PC-9 (cell line): ENCODE results near the gene CACYBP. TPM values are rescaled to one million over a fixed set of nuclear protein-coding genes. Genes with fewer than 3 reads are reported as not detected.

Source experiments
- BruUV-seq: library from RNA; stranded (reverse); fragments of 400-500 nt; replicated peaks from 2 replicates; lab custom pipeline; 2021; lab: Mats Ljungman, UMichigan
- CTCF ChIA-PET: fragments of 300-600 bp; sonication (Branson Sonifier 250); formaldehyde crosslinking; loops from one replicate; lab custom pipeline; 2022; ENCODE audit warnings: antibody characterized with exemption; lab: Charles Lee
- POLR2A ChIA-PET: fragments of 300-600 bp; sonication (Branson Sonifier 250); formaldehyde crosslinking; loops from one replicate; lab custom pipeline; 2022; ENCODE audit warnings: antibody characterized with exemption; ENCODE audit not compliant: unreplicated experiment; lab: Charles Lee
- DNase-seq, 2 experiments: peaks; one replicate each; pipeline versions ENCODE4 v3.0.0 to v3.0.0-alpha.2; 2015 to 2022; ENCODE audit warnings: mixed read lengths in 1 of 2
- H2AFZ ChIP-seq: fragments of 200-600 bp; sonication (generic); 2 replicates; pipeline ENCODE4 v1.8.1; 2017; ENCODE audit warnings: antibody characterized with exemption
- H3F3A ChIP-seq: fragments of 200-600 bp; sonication (generic); 2 replicates; pipeline ENCODE4 v1.8.1; 2017; ENCODE audit warnings: antibody characterized with exemption, mild to moderate bottlenecking, low read depth; ENCODE audit not compliant: insufficient read depth
- H3K27ac ChIP-seq: fragments of 200-600 bp; sonication (generic); 2 replicates; pipeline ENCODE4 v1.6.1; 2016; ENCODE audit warnings: mixed run types
- H3K27me3 ChIP-seq: fragments of 200-600 bp; sonication (generic); 2 replicates; pipeline ENCODE4 v1.6.1; 2016; ENCODE audit warnings: low read depth, mixed run types; ENCODE audit not compliant: insufficient read depth
- H3K36me3 ChIP-seq: fragments of 200-600 bp; sonication (generic); 2 replicates; pipeline ENCODE4 v1.6.1; 2016; ENCODE audit warnings: low read depth, mixed run types
- H3K4me1 ChIP-seq: fragments of 200-600 bp; sonication (generic); replicated peaks from 2 replicates; pipeline ENCODE4 v1.6.1; 2016; ENCODE audit warnings: mixed run types; ENCODE audit not compliant: insufficient read depth
- H3K4me2 ChIP-seq: fragments of 200-600 bp; sonication (generic); 2 replicates; pipeline ENCODE4 v1.6.1; 2017; ENCODE audit warnings: mixed run types
- H3K4me3 ChIP-seq: fragments of 200-600 bp; sonication (generic); 2 replicates; pipeline ENCODE4 v1.6.1; 2016; ENCODE audit warnings: mixed run types
- H3K79me2 ChIP-seq: fragments of 200-600 bp; sonication (generic); 2 replicates; pipeline ENCODE4 v1.6.1; 2017; ENCODE audit warnings: low read depth, mixed run types
- H3K9me2 ChIP-seq: fragments of 200-600 bp; sonication (generic); 2 replicates; pipeline ENCODE4 v1.8.1; 2017; ENCODE audit warnings: mild to moderate bottlenecking; ENCODE audit not compliant: insufficient read depth
- H3K9me3 ChIP-seq: fragments of 200-600 bp; sonication (generic); 2 replicates; pipeline ENCODE4 v1.8.1; 2016; ENCODE audit warnings: low read depth; ENCODE audit not compliant: insufficient read depth
- H4K20me1 ChIP-seq: fragments of 200-600 bp; sonication (generic); 2 replicates; pipeline ENCODE4 v1.8.1; 2017; ENCODE audit not compliant: insufficient read depth
- CTCF ChIP-seq: fragments of 200-600 bp; sonication (generic); conservative IDR thresholded peaks from 2 replicates; pipeline ENCODE4 v1.6.1; 2017; ENCODE audit warnings: mixed run types, antibody characterized with exemption, mild to moderate bottlenecking, moderate library complexity
- EZH2 ChIP-seq: fragments of 200-600 bp; sonication (generic); IDR thresholded peaks from 2 replicates; pipeline ENCODE4 v1.8.0; 2017; ENCODE audit warnings: antibody characterized with exemption, low read depth
- intact Hi-C: fragments of 100-400 bp; cut with micrococcal nuclease; formaldehyde crosslinking; loops from one replicate; pipeline ENCODE4 v1.10.0; 2022; ENCODE audit not compliant: unreplicated experiment
- total RNA-seq: library from RNA; stranded (reverse); gene quantifications from 2 replicates; pipeline ENCODE4 v1.2.3, GENCODE V29; 2021

CACYBP gene
- total RNA-seq, 1 experiment from 2014 or later, result 156 TPM

- TF ChIP-seq EZH2, result no peak
- no peak for TF ChIP-seq CTCF
- H2AFZ ChIP-seq, result no peak overlapping the region
- H3K9me3 ChIP-seq, result no peaks in the 10 kb centered on the region
- DNase-seq, result no peak
- no TSS peak for BruUV-seq
- H3K36me3 ChIP-seq, result no peaks in the 10 kb centered on the region
- H3K9me2 ChIP-seq, result no peaks in the 10 kb centered on the region
- 0 out of 2 replicates have a peak overlapping the region, but pooled peaks have one; percentile 3 for H3K4me2 ChIP-seq
- peaks cover 17% of the 10 kb centered on the region for H3K79me2 ChIP-seq
- no peaks in the 10 kb centered on the region for H4K20me1 ChIP-seq
- POLR2A ChIA-PET, result no interaction called here
- no peak overlapping the region for H3K27ac ChIP-seq
- no peak overlapping the region for H3K4me3 ChIP-seq
- peaks cover 5% of the 10 kb centered on the region; the same call in 1 of the 2 replicates for H3F3A ChIP-seq
- peaks cover 22% of the 10 kb centered on the region for H3K4me1 ChIP-seq
- intact Hi-C loops, result loop anchor here (5.0 kb wide), 1 partner anchor 734 kb away; no protein-coding TSS in a partner anchor
- CTCF ChIA-PET, result no interaction called here
- H3K27me3 ChIP-seq, result no peaks in the 10 kb centered on the region
Observed at GRCh38 chr1:174995916-174996315, 3.8 kb upstream of the CACYBP start.

DNA sequence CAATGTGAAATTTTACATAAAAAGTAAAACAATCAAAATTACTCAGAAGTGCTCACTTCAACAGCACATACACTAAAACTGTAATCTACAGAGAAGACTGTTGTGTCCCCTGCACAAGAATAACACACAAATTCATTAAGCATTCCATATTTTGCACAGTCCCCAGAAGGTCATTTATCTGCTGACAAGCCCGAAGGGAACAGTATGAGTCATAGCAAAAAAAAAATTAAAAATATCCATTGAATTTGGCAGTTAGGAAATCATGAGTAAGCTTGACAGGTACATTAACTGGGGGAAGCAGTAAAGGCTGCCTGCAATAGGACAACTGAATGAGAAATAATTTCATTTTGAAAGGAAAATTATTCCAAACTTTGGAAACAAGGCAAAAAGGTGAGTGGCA, 3.3 kb upstream of the CACYBP start:
- Histone ChIP-seq H3K27me3 (no peaks in the 10 kb centered on the region), H3K9me3 (no peaks in the 10 kb centered on the region), H3K27ac (0 out of 2 replicates have a peak overlapping the region, but pooled peaks have one; percentile 10), H4K20me1 (no peaks in the 10 kb centered on the region), H3K4me1 (peaks cover 27% of the 10 kb centered on the region), H3K79me2 (peaks cover 23% of the 10 kb centered on the region), H2AFZ (no peak overlapping the region), H3K4me2 (0 out of 2 replicates have a peak overlapping the region, but pooled peaks have one; percentile 3), H3F3A (peaks cover 5% of the 10 kb centered on the region; the same call in 1 of the 2 replicates), H3K36me3 (no peaks in the 10 kb centered on the region), H3K9me2 (no peaks in the 10 kb centered on the region), H3K4me3 (no peak overlapping the region)
- intact Hi-C loops, result loop anchor here (5.0 kb wide), 1 partner anchor 734 kb away; no protein-coding TSS in a partner anchor
- BruUV-seq, result no TSS peak
- CTCF ChIA-PET, result no interaction called here
- peak in 1 of 2 experiments; percentile 78 for DNase-seq
- POLR2A ChIA-PET, result no interaction called here
- TF ChIP-seq EZH2 (no peak), CTCF (no peak)

GRCh38 chr1:174997041-174997440, 2.7 kb upstream of the CACYBP start:
- Histone ChIP-seq H3K4me2 (no peak overlapping the region), H3F3A (peaks cover 5% of the 10 kb centered on the region; the same call in 1 of the 2 replicates), H3K79me2 (peaks cover 28% of the 10 kb centered on the region), H3K4me1 (peaks cover 33% of the 10 kb centered on the region), H4K20me1 (no peaks in the 10 kb centered on the region), H3K36me3 (no peaks in the 10 kb centered on the region), H3K4me3 (no peak overlapping the region), H3K27ac (0 out of 2 replicates have a peak overlapping the region, but pooled peaks have one; percentile 10), H3K27me3 (no peaks in the 10 kb centered on the region), H3K9me2 (no peaks in the 10 kb centered on the region), H2AFZ (no peak overlapping the region), H3K9me3 (no peaks in the 10 kb centered on the region)
- ChIA-PET POLR2A (interaction anchor here (0.5 kb wide), 1 partner anchor 45 kb away, joined by 15 read pairs; no protein-coding TSS in a partner anchor), CTCF (no interaction called here)
- DNase-seq, result no peak
- intact Hi-C loops, result loop anchor here (5.0 kb wide), 1 partner anchor 735 kb away; no protein-coding TSS in a partner anchor
- TF ChIP-seq EZH2 (no peak), CTCF (no peak)
- no TSS peak for BruUV-seq
